Inflammatory macrophage treated with lipopolysaccharide for 1 hour (primary cell): ENCODE results near the gene MAD2L2.

Source experiments
- DNase-seq, 2 donors: peaks; one replicate each; pipeline ENCODE4 v3.0.0-alpha.2; 2020 to 2022

Gene MAD2L2

DNA sequence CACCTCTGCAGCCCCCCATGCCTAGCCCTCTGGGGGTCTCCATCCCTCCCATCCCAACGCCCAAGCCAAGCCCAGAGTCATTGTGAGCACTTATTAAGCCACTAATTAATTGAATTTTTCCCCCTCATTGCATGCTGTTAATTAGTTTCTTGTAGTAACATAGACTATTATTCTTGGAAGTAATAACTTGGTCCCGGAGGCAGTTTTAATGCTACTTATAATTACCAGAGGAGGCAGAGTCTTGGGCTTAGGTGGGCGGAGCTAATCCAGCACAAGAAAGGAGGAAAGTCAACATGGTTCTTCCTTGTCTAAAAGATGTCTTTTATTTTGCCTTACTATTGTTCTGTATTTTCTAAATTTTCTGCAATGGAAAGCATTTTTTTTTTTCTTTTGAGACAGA, 54.4 kb downstream of the MAD2L2 start:
- no peak for DNase-seq
